Ovary (tissue), 3 donors: ENCODE measurements around the gene SCG2.

Experiments
- POLR2A ChIP-seq: fragments of 450-650 bp; IDR thresholded peaks from one replicate; pipeline ENCODE4 v1.6.1; 2017; ENCODE audit warnings: antibody characterized with exemption, mild to moderate bottlenecking, moderate library complexity
- TF ChIP-seq, protein P1 (sequence below), 3 donors: fragments of 450-650 bp in 2 of 3; fragments of 200-600 bp in 1 of 3; IDR thresholded peaks; one replicate each; pipeline versions ENCODE4 v1.5.1 to v1.8.0; 2016 to 2022; ENCODE audit warnings: antibody characterized with exemption in 3 of 3, mild to moderate bottlenecking in 1 of 3
- donor health status: DM: no; HTN: no; CAD: no.

- TF ChIP-seq, protein P1, sequence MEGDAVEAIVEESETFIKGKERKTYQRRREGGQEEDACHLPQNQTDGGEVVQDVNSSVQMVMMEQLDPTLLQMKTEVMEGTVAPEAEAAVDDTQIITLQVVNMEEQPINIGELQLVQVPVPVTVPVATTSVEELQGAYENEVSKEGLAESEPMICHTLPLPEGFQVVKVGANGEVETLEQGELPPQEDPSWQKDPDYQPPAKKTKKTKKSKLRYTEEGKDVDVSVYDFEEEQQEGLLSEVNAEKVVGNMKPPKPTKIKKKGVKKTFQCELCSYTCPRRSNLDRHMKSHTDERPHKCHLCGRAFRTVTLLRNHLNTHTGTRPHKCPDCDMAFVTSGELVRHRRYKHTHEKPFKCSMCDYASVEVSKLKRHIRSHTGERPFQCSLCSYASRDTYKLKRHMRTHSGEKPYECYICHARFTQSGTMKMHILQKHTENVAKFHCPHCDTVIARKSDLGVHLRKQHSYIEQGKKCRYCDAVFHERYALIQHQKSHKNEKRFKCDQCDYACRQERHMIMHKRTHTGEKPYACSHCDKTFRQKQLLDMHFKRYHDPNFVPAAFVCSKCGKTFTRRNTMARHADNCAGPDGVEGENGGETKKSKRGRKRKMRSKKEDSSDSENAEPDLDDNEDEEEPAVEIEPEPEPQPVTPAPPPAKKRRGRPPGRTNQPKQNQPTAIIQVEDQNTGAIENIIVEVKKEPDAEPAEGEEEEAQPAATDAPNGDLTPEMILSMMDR (IDR thresholded peaks at IDR 0.05) = no peak
- TF ChIP-seq POLR2A = no peak
Measured at GRCh38 chr2:223562078-223562477, 40.1 kb downstream of the SCG2 start.
